ENCODE measurements around the gene NEB. TPM values are rescaled to one million over a fixed set of nuclear protein-coding genes. Genes with fewer than 3 reads are reported as not detected.

Gene NEB
- total and polyA plus RNA-seq, 2 donors from 2014 or later, result 0.88 to 1.6 TPM

GRCh38 chr2:151522556-151522955 lies 211.7 kb downstream of the NEB start:
- Histone ChIP-seq H3K27ac (ENCODE audit: low read depth in 2 of 2, low read length in 2 of 2) (no peak overlapping the region), H3K4me1 (ENCODE audit: control insufficient read depth in 2 of 3, insufficient read depth in 2 of 3, low read depth in 1 of 3, low read length in 3 of 3) (no peaks in the 10 kb centered on the region), H3K27me3 (ENCODE audit: control insufficient read depth, insufficient read depth, low read length) (no peaks in the 10 kb centered on the region), H3K9ac (ENCODE audit: low read length in 3 of 3) (no peak overlapping the region), H3K9me3 (ENCODE audit: control insufficient read depth in 2 of 3, insufficient read depth in 1 of 3, low read length in 3 of 3) (no peaks in the 10 kb centered on the region), H3K36me3 (ENCODE audit: control insufficient read depth in 2 of 3, insufficient read depth in 3 of 3, low read length in 3 of 3) (no peaks in the 10 kb centered on the region), H3K4me3 (ENCODE audit: low read length in 3 of 3) (no peak overlapping the region)
- intact Hi-C loops (cut with DNase I), result no loop called here
- FAIRE-seq (no peak), DNase-seq (no peak)
- no peak for TF ChIP-seq CTCF (IDR thresholded peaks at IDR 0.05; ENCODE audit: borderline replicate concordance, extremely low read depth, insufficient read depth)

GRCh38 chr2:151520976-151521375 lies 213.3 kb downstream of the NEB start:
- H3K4me3 ChIP-seq (ENCODE audit: low read length in 3 of 3), result no peak overlapping the region
- intact Hi-C loops (cut with DNase I), result no loop called here
- no peaks in the 10 kb centered on the region for H3K27me3 ChIP-seq (ENCODE audit: control insufficient read depth, insufficient read depth, low read length)
- H3K4me1 ChIP-seq (ENCODE audit: control insufficient read depth in 2 of 3, insufficient read depth in 2 of 3, low read depth in 1 of 3, low read length in 3 of 3), result no peaks in the 10 kb centered on the region
- H3K27ac ChIP-seq (ENCODE audit: low read depth in 2 of 2, low read length in 2 of 2), result no peak overlapping the region
- DNase-seq (no peak), FAIRE-seq (no peak)
- no peaks in the 10 kb centered on the region for H3K9me3 ChIP-seq (ENCODE audit: control insufficient read depth in 2 of 3, insufficient read depth in 1 of 3, low read length in 3 of 3)
- H3K36me3 ChIP-seq (ENCODE audit: control insufficient read depth in 2 of 3, insufficient read depth in 3 of 3, low read length in 3 of 3), result no peaks in the 10 kb centered on the region
- H3K9ac ChIP-seq (ENCODE audit: low read length in 3 of 3), result no peak overlapping the region
- no peak for TF ChIP-seq CTCF (IDR thresholded peaks at IDR 0.05; ENCODE audit: borderline replicate concordance, extremely low read depth, insufficient read depth)

- FAIRE-seq (no peak), DNase-seq (no peak)
- H3K36me3 ChIP-seq (ENCODE audit: control insufficient read depth in 2 of 3, insufficient read depth in 3 of 3, low read length in 3 of 3), result no peaks in the 10 kb centered on the region
- no peaks in the 10 kb centered on the region for H3K4me1 ChIP-seq (ENCODE audit: control insufficient read depth in 2 of 3, insufficient read depth in 2 of 3, low read depth in 1 of 3, low read length in 3 of 3)
- no peak overlapping the region for H3K27ac ChIP-seq (ENCODE audit: low read depth in 2 of 2, low read length in 2 of 2)
- no peak overlapping the region for H3K4me3 ChIP-seq (ENCODE audit: low read length in 3 of 3)
- no peak for TF ChIP-seq CTCF (IDR thresholded peaks at IDR 0.05; ENCODE audit: borderline replicate concordance, extremely low read depth, insufficient read depth)
- H3K9me3 ChIP-seq (ENCODE audit: control insufficient read depth in 2 of 3, insufficient read depth in 1 of 3, low read length in 3 of 3), result no peaks in the 10 kb centered on the region
- no peak overlapping the region for H3K9ac ChIP-seq (ENCODE audit: low read length in 3 of 3)
- no peaks in the 10 kb centered on the region for H3K27me3 ChIP-seq (ENCODE audit: control insufficient read depth, insufficient read depth, low read length)
- intact Hi-C loops (cut with DNase I), result no loop called here
Measured at GRCh38 chr2:151518802-151519201, 215.5 kb downstream of the NEB start.

GRCh38 chr2:151508519-151508918 lies 225.8 kb downstream of the NEB start:
- intact Hi-C loops (cut with DNase I), result no loop called here
- Histone ChIP-seq H3K36me3 (ENCODE audit: control insufficient read depth in 2 of 3, insufficient read depth in 3 of 3, low read length in 3 of 3) (no peaks in the 10 kb centered on the region), H3K9ac (ENCODE audit: low read length in 3 of 3) (no peak overlapping the region), H3K27me3 (ENCODE audit: control insufficient read depth, insufficient read depth, low read length) (no peaks in the 10 kb centered on the region), H3K4me3 (ENCODE audit: low read length in 3 of 3) (no peak overlapping the region), H3K4me1 (ENCODE audit: control insufficient read depth in 2 of 3, insufficient read depth in 2 of 3, low read depth in 1 of 3, low read length in 3 of 3) (no peaks in the 10 kb centered on the region), H3K27ac (ENCODE audit: low read depth in 2 of 2, low read length in 2 of 2) (no peak overlapping the region), H3K9me3 (ENCODE audit: control insufficient read depth in 2 of 3, insufficient read depth in 1 of 3, low read length in 3 of 3) (no peaks in the 10 kb centered on the region)
- no peak for FAIRE-seq
- TF ChIP-seq CTCF (IDR thresholded peaks at IDR 0.05; ENCODE audit: borderline replicate concordance, extremely low read depth, insufficient read depth), result no peak
- no peak for DNase-seq

All from kidney (tissue), 14 donors.